Left ventricle myocardium inferior (tissue), 1 donor: ENCODE results near the gene ABCC9. TPM values are rescaled to one million over a fixed set of nuclear protein-coding genes. Genes with fewer than 3 reads are reported as not detected.

Experiments used
- DNase-seq: peaks from one replicate; pipeline ENCODE4 v3.0.0-alpha.2; 2020
- H3K27ac ChIP-seq: fragments of 200-600 bp; replicated peaks from 2 replicates; pipeline ENCODE4 v1.8.0; 2021
- H3K27me3 ChIP-seq: fragments of 200-600 bp; 2 replicates; pipeline ENCODE4 v1.8.0; 2021; ENCODE audit warnings: low read depth
- H3K36me3 ChIP-seq: fragments of 200-600 bp; 2 replicates; pipeline ENCODE4 v1.8.0; 2021
- H3K4me1 ChIP-seq: fragments of 200-600 bp; 2 replicates; pipeline ENCODE4 v1.8.0; 2021
- H3K4me3 ChIP-seq: fragments of 200-600 bp; 2 replicates; pipeline ENCODE4 v1.8.0; 2021; ENCODE audit warnings: mild to moderate bottlenecking, moderate library complexity
- H3K9me3 ChIP-seq: fragments of 200-600 bp; replicated peaks from 2 replicates; pipeline ENCODE4 v1.8.0; 2021
- intact Hi-C: fragments of 100-400 bp; cut with micrococcal nuclease; formaldehyde crosslinking; loops from one replicate; pipeline ENCODE4 v1.11.0; 2022
- total RNA-seq: library from RNA; stranded (reverse); fragmentation: NEBNext Ultra II Directional; extraction: Animal tissue kit (Norgen Biotek cat#: 25700); gene quantifications from one replicate; pipeline ENCODE4 v1.2.1, GENCODE V29; 2021
- TF ChIP-seq, protein P1 (sequence below): fragments of 200-600 bp; IDR thresholded peaks from 2 replicates; pipeline ENCODE4 v1.8.0; 2021; ENCODE audit warnings: antibody characterized with exemption, mild to moderate bottlenecking, borderline replicate concordance
- donor health status: DM: no; HTN: yes; CAD: no; lungs with severe emphysema.

Gene ABCC9
- total RNA-seq, 1 donor from 2014 or later, result 81.8 TPM

DNA sequence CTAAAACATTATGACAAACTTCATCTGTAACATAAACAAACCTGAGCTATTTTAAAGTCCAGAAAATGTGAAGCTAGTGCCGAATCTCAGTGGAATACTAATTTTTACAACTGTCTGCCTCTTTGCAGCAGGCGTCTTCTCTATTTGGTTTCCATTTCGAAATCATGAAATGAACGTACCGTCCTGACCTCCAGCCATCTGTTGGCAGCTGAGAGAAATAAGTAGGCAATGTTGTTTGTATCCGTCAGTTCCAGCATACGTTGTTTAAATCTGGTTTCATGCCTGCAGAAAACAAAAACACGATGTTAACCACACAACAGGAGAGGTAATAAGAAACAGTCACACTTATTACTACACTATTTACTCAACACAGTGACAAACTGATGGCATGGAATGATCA, 112.4 kb downstream of the ABCC9 start:
- intact Hi-C loops, result no loop called here
- H3K27me3 ChIP-seq, result no peaks in the 10 kb centered on the region
- peak; percentile 17 for DNase-seq
- H3K36me3 ChIP-seq, result peaks cover 15% of the 10 kb centered on the region
- H3K9me3 ChIP-seq, result no peaks in the 10 kb centered on the region
- H3K4me3 ChIP-seq, result no peak overlapping the region
- TF ChIP-seq, protein P1, sequence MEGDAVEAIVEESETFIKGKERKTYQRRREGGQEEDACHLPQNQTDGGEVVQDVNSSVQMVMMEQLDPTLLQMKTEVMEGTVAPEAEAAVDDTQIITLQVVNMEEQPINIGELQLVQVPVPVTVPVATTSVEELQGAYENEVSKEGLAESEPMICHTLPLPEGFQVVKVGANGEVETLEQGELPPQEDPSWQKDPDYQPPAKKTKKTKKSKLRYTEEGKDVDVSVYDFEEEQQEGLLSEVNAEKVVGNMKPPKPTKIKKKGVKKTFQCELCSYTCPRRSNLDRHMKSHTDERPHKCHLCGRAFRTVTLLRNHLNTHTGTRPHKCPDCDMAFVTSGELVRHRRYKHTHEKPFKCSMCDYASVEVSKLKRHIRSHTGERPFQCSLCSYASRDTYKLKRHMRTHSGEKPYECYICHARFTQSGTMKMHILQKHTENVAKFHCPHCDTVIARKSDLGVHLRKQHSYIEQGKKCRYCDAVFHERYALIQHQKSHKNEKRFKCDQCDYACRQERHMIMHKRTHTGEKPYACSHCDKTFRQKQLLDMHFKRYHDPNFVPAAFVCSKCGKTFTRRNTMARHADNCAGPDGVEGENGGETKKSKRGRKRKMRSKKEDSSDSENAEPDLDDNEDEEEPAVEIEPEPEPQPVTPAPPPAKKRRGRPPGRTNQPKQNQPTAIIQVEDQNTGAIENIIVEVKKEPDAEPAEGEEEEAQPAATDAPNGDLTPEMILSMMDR, result no peak
- H3K4me1 ChIP-seq, result peaks cover 32% of the 10 kb centered on the region
- peak overlapping the region; percentile 68 for H3K27ac ChIP-seq

DNA sequence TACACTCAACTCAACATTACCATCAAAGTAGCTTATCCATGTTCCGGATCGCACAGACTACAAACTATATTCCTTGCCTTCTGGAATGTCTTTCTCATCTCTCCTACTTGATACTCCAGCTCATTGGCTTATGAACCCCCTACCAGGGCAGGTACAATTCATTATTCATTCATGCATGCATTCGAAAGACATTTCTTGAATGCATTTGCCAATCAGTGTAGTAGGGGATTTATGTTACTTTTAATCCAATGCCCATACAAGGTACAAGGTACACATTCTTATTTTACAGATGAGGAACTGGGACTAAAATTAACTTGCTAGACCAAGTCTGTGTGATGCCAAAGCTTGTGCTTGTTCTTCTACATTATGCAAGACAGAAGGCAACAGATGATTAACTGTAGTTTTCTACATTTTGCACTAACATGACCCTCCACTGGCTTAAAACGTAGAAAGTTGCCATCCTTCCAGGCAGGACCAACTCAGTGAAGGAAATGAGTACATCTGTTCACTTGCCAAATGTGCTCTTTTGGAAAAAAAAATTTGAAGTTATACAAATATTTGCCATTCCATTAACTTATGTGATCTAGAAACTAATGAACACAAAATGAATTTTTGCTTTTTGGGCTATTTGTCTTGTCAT, 113.0 kb downstream of the ABCC9 start:
- Histone ChIP-seq H3K27me3 (no peaks in the 10 kb centered on the region), H3K36me3 (peaks cover 12% of the 10 kb centered on the region), H3K4me1 (peaks cover 35% of the 10 kb centered on the region), H3K27ac (peak overlapping the region; percentile 68), H3K4me3 (no peak overlapping the region), H3K9me3 (no peaks in the 10 kb centered on the region)
- intact Hi-C loops, result no loop called here
- DNase-seq, result no peak
- TF ChIP-seq, protein P1, result no peak

DNA sequence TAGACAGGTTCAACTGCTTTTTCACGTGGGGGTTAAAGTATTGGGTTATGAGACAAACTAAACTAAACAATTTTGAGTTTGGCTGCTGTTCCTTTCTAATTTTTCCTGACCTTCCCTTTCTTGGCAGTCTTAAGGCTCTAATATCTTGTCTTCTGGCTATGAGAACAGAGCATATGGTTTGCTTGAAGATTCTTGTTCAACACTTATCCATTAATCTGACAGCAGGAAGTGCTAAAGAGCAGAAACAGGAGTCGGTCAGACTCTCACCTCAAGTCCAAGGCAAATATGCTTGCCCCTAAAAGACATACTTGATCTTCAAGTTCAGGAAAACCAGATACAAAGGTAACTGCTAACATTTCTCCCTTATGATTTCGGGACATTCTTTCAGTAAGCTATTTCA, 114.1 kb downstream of the ABCC9 start:
- intact Hi-C loops, result no loop called here
- H3K4me1 ChIP-seq, result peaks cover 40% of the 10 kb centered on the region

DNA sequence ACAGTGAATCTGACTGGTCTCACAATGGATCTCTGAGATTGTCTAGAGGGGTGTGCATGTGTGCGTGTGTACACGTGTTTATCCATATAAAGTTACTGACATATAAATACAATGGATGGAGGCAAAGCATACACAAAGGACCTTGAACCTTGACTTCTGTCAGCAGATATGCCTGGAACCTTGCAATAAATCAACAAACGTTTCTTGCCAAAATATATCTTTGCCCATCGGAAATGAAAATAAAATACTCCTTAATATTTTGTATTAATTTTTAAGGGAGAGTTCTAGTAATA, 114.7 kb downstream of the ABCC9 start:
- peaks cover 12% of the 10 kb centered on the region for H3K36me3 ChIP-seq
- no peaks in the 10 kb centered on the region for H3K27me3 ChIP-seq
- H3K4me1 ChIP-seq, result peaks cover 37% of the 10 kb centered on the region
- intact Hi-C loops, result no loop called here
- TF ChIP-seq, protein P1, result no peak
- no peak for DNase-seq
- no peak overlapping the region for H3K4me3 ChIP-seq
- no peaks in the 10 kb centered on the region for H3K9me3 ChIP-seq
- peak overlapping the region; percentile 51 for H3K27ac ChIP-seq

More for the DNA sequence above, 114.1 kb downstream of the ABCC9 start:
- no peaks in the 10 kb centered on the region for H3K27me3 ChIP-seq
- no peak overlapping the region for H3K4me3 ChIP-seq
- no peak for DNase-seq
- peak overlapping the region; percentile 51 for H3K27ac ChIP-seq
- H3K9me3 ChIP-seq, result no peaks in the 10 kb centered on the region
- H3K36me3 ChIP-seq, result peaks cover 12% of the 10 kb centered on the region
- TF ChIP-seq, protein P1, result no peak

DNA sequence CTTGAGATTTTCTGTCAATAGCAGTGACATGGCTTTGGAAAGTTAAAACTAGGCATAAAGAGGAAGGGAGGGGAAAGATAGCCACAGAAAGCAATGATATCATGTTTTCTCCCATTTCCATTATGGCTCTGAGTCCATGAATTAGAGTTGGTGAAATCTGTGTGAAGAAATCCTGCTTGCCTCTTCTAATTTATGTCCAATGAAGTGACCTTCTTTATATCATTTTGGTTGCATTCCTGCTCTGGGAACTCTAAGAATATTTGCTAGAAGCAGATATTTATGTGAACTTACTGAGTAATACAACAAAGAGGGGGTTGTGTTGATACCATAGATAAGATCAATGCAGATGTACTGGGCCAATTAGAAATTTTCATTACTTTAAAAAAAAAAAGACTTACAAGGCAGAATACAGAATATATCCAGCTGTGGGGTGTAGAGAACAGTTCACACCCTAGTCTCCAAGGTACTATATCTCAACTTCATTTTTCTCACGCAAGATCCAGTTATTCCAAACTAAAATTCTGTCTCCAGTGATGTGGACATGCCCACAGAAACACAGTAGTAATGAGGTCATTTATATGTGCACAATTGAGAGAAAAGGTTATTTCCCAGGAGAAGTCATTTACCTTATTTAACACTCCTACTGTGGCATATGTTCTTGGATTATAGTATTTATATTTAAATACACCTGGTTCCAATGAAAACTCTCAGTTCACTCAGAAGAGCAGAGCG, 115.2 kb downstream of the ABCC9 start:
- peak overlapping the region; percentile 51 for H3K27ac ChIP-seq
- H3K4me1 ChIP-seq, result peaks cover 32% of the 10 kb centered on the region

More for the DNA sequence above, 115.2 kb downstream of the ABCC9 start:
- TF ChIP-seq, protein P1, result no peak
- H3K27me3 ChIP-seq, result no peaks in the 10 kb centered on the region
- H3K4me3 ChIP-seq, result no peak overlapping the region
- peaks cover 12% of the 10 kb centered on the region for H3K36me3 ChIP-seq
- intact Hi-C loops, result no loop called here
- no peak for DNase-seq
- H3K9me3 ChIP-seq, result no peaks in the 10 kb centered on the region
